Rectal smooth muscle tissue (tissue), 1 donor: Measurements from ENCODE around the gene VWC2L.

Experiments
- H3K27ac ChIP-seq: one replicate; pipeline ENCODE4 v1.7.0; 2013; ENCODE audit warnings: low read depth, low read length, inconsistent platforms
- H3K27me3 ChIP-seq: one replicate; pipeline ENCODE4 v1.7.0; 2013; ENCODE audit warnings: low read length; ENCODE audit not compliant: control insufficient read depth, insufficient read depth
- H3K36me3 ChIP-seq: one replicate; pipeline ENCODE4 v1.7.0; 2013; ENCODE audit warnings: low read length; ENCODE audit not compliant: control insufficient read depth, insufficient read depth
- H3K4me1 ChIP-seq: one replicate; pipeline ENCODE4 v1.7.0; 2013; ENCODE audit warnings: low read length; ENCODE audit not compliant: control insufficient read depth, insufficient read depth
- H3K4me3 ChIP-seq: one replicate; pipeline ENCODE4 v1.7.0; 2013; ENCODE audit warnings: low read length
- H3K9ac ChIP-seq: one replicate; pipeline ENCODE4 v1.7.0; 2013; ENCODE audit warnings: low read length

VWC2L gene

DNA sequence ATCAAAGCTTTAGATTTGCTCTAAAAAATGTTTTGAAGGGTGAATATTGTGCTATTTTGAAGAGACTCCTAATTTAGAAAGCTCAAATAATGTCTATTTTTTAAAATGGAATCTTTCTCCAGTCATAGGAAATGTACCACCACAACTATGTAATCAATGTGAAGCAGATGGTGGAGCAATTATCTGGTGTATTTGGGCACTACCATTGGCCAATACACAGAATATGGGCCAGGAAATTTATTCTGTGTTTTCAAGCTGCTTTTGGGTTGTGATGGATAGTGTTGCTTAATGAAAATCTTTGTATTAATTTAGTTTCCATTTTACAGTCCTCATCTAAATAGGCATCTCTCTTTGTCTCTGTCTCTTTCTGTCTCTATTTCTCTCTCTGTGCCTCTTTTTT, 17.1 kb upstream of the VWC2L start:
- Histone ChIP-seq H3K9ac (no peak overlapping the region), H3K36me3 (no peaks in the 10 kb centered on the region), H3K4me1 (no peaks in the 10 kb centered on the region), H3K27me3 (no peaks in the 10 kb centered on the region), H3K27ac (no peak overlapping the region), H3K4me3 (no peak overlapping the region)

DNA sequence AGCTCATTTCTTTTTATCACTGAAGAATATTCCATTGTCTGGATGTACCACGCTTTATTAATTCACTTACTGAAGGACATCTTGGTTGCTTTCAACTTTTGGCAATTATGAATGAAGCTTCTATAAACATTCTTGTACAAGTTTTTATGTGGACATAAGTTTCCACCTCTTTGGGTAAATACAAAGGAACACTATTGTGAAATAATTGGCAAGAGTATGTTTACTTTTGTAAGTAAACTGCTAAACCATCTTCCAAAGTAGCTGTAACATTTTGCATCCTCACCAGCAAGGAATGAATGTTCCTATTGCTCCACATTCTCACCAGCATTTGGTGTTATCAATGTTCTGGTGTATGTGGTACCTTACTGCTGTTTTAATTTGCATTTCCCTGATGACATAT, 15.8 kb upstream of the VWC2L start:
- no peaks in the 10 kb centered on the region for H3K4me1 ChIP-seq
- H3K27ac ChIP-seq = no peak overlapping the region
- H3K9ac ChIP-seq = no peak overlapping the region
- H3K27me3 ChIP-seq = no peaks in the 10 kb centered on the region
- no peaks in the 10 kb centered on the region for H3K36me3 ChIP-seq
- no peak overlapping the region for H3K4me3 ChIP-seq

DNA sequence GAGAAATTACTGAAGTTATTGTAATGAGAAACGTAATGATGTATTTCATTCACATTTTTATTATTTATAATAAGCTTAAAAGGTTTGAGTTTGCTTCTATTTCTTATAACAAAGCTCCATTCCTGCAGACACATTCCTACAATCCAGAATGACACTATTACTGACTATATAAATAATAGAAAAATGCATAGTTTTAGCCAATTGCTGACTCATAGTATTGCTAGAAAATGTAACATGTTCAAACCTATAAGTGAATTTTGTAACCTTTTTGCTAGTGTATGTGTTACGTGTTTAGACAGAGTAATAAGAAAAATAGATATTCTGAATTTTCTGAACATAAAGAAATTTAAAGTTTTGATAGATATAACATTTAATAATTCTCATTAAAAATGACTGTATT, 9.3 kb upstream of the VWC2L start:
- Histone ChIP-seq H3K27me3 (no peaks in the 10 kb centered on the region), H3K4me3 (no peak overlapping the region), H3K9ac (no peak overlapping the region), H3K27ac (no peak overlapping the region), H3K36me3 (no peaks in the 10 kb centered on the region), H3K4me1 (no peaks in the 10 kb centered on the region)

- H3K27ac ChIP-seq = no peak overlapping the region
- no peaks in the 10 kb centered on the region for H3K36me3 ChIP-seq
- H3K27me3 ChIP-seq = no peaks in the 10 kb centered on the region
- no peaks in the 10 kb centered on the region for H3K4me1 ChIP-seq
- no peak overlapping the region for H3K4me3 ChIP-seq
- H3K9ac ChIP-seq = no peak overlapping the region
These were observed 602 bp upstream of the VWC2L start for GRCh38 chr2:214410128-214410775.

DNA sequence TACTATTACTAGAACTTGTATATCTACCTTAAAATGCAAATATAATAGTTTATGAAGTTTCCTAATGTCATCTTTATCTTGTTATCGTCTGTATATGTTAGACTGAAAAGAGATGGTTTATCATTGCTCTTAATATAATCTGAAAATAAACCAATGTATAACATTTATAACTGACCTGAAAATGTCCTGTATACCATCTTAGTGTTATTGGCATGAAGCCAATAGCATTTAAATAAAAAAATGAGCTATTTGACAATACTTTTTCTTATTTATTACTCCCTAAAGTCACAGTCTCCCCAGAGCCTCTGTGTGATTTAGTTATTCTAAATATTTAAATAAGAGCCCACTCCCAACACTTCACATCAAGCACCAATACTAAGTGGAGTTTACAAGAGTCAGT, 1.8 kb downstream of the VWC2L start:
- Histone ChIP-seq H3K4me1 (no peaks in the 10 kb centered on the region), H3K36me3 (no peaks in the 10 kb centered on the region), H3K9ac (no peak overlapping the region), H3K27me3 (no peaks in the 10 kb centered on the region), H3K27ac (no peak overlapping the region), H3K4me3 (no peak overlapping the region)

- Histone ChIP-seq H3K27ac (no peak overlapping the region), H3K27me3 (no peaks in the 10 kb centered on the region), H3K9ac (no peak overlapping the region), H3K4me3 (no peak overlapping the region), H3K4me1 (no peaks in the 10 kb centered on the region), H3K36me3 (no peaks in the 10 kb centered on the region)
These were observed 25.6 kb downstream of the VWC2L start for GRCh38 chr2:214436470-214436869.

DNA sequence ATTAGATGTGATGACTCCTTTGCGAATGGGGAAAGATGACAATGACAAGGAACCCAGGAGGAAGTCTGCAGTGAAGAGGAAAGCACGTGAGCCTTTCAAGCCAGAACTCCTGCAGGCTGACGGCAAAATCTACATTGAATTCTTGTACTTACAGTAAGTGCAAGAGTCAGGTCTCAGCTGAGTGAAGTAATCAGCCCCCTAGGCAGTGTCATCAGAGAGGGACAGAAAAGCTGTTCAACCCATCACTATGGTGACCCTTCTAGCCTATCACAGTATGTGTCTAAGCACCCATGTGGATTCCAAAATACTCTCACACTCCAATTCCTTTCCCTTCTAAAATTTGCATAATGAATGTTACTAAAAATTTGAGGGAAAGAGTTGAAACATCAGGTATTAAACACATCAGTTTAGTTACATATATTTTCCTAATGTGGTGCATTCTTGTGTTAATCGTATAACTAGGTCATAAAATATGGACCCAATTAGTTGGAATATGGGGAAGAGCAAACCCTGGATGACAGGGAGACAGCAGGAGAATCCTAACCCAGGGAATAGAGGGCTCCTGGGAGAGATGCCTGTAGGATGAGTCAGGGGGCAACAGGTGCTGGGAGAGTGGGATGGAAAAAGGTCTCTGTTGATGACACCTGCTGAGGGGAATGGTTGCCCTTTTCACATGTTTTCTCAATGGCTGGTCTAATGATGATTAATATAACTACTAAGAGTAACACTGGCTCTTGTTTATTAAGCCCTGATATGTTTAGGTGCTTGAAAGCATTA, 39.5 kb downstream of the VWC2L start:
- Histone ChIP-seq H3K9ac (no peak overlapping the region), H3K36me3 (no peaks in the 10 kb centered on the region), H3K4me1 (no peaks in the 10 kb centered on the region), H3K4me3 (no peak overlapping the region), H3K27me3 (no peaks in the 10 kb centered on the region), H3K27ac (no peak overlapping the region)

GRCh38 chr2:214451516-214452275, 40.8 kb downstream of the VWC2L start:
- Histone ChIP-seq H3K4me1 (no peaks in the 10 kb centered on the region), H3K36me3 (no peaks in the 10 kb centered on the region), H3K9ac (no peak overlapping the region), H3K27me3 (no peaks in the 10 kb centered on the region), H3K4me3 (no peak overlapping the region), H3K27ac (no peak overlapping the region)

DNA sequence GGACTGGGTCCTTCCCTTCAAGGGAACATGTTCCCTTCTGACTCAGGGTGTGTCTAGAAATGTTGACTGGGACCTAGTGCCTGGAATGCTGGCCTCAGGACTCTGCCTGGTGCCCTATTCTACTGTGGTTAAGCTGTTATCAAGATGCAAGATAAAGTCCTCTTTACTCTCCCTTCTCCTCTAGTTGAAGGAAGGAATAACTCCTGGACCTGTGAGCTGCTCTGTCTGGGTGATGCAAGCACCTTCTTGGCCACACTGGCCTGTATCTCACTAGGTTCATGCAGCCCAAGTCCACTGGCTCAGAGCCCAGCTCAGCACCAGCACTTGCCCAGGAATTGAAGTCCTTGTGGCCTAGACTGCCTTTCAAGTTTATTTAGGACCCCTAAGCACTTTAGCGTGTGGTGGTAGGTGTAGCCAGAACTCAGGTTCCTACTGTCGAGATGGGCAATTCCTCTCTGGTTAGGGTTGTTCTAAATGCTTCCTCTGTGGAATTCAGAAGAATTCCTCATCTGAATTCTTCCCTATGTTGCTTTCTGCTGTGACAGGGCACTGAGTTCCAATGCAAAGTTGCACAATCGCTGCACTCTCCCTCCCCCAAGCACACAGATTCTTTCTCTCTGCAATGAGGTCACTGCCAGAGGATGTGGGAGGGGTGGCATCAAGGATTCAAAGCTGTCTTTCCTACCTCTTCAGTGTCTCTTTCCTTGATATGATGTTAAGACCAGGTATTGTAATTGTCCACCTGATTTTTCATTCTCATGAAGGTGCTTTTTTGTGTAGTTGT, 54.7 kb downstream of the VWC2L start:
- no peaks in the 10 kb centered on the region for H3K36me3 ChIP-seq
- H3K9ac ChIP-seq = no peak overlapping the region
- H3K4me3 ChIP-seq = no peak overlapping the region
- H3K27ac ChIP-seq = no peak overlapping the region
- H3K27me3 ChIP-seq = no peaks in the 10 kb centered on the region
- H3K4me1 ChIP-seq = no peaks in the 10 kb centered on the region

GRCh38 chr2:214469728-214470127, 58.9 kb downstream of the VWC2L start:
- Histone ChIP-seq H3K4me1 (no peaks in the 10 kb centered on the region), H3K9ac (no peak overlapping the region), H3K27ac (no peak overlapping the region), H3K4me3 (no peak overlapping the region), H3K27me3 (no peaks in the 10 kb centered on the region), H3K36me3 (no peaks in the 10 kb centered on the region)

- no peak overlapping the region for H3K27ac ChIP-seq
- H3K4me1 ChIP-seq = no peaks in the 10 kb centered on the region
- no peaks in the 10 kb centered on the region for H3K27me3 ChIP-seq
- no peak overlapping the region for H3K9ac ChIP-seq
- no peaks in the 10 kb centered on the region for H3K36me3 ChIP-seq
- no peak overlapping the region for H3K4me3 ChIP-seq
These were observed 60.5 kb downstream of the VWC2L start for GRCh38 chr2:214471382-214471781.

- Histone ChIP-seq H3K4me1 (no peaks in the 10 kb centered on the region), H3K27me3 (no peaks in the 10 kb centered on the region), H3K9ac (no peak overlapping the region), H3K4me3 (no peak overlapping the region), H3K27ac (no peak overlapping the region), H3K36me3 (no peaks in the 10 kb centered on the region)
These were observed 61.1 kb downstream of the VWC2L start for GRCh38 chr2:214471990-214472389.
